ENCODE data around the gene STAT4. TPM values are rescaled to one million over a fixed set of nuclear protein-coding genes. Genes with fewer than 3 reads are reported as not detected.

STAT4 gene
- total RNA-seq: 1.4 and 2.0 TPM in 2 replicates

GRCh38 chr2:191150600-191151330, at the start of gene STAT4:
STAT4 (minus strand) TSS chr2:191150994; CDS start chr2:191148203, 2,791 bp downstream.

GRCh38 chr2:191013932-191014652, 136.7 kb downstream of the STAT4 start, which contains the start of gene STAT1:
STAT1 (minus strand) TSS chr2:191014171; CDS start chr2:191010003, 4,168 bp downstream.

Other genes starting within 250 kb of the STAT4 start
- 150 and 160 TPM in 2 replicates for gene STAT1, start 136.8 kb downstream of the STAT4 start, total RNA-seq
- gene MYO1B, start 94.4 kb upstream of the STAT4 start, total RNA-seq: 83.3 and 127 TPM in 2 replicates

Data from smooth muscle cell of bladder (primary cell).